GM12891 (cell line): ENCODE measurements around the gene MAL.

Experiments used
- DNase-seq: peaks from one replicate; pipeline ENCODE4 v3.0.0; 2011; ENCODE audit warnings: low spot score; ENCODE audit not compliant: insufficient read length
- FAIRE-seq: peaks from 2 replicates; lab custom pipeline; 2011; peaks lifted over from hg19 to GRCh38; lab: Jason Lieb, UNC
- PAX5 ChIP-seq: IDR thresholded peaks from 2 replicates; pipeline ENCODE4 v1.6.1; 2011; ENCODE audit warnings: low read length, moderate library complexity, mild to moderate bottlenecking; ENCODE audit not compliant: insufficient read depth, severe bottlenecking
- POLR2A ChIP-seq: IDR thresholded peaks from 2 replicates; pipeline ENCODE4 v1.6.1; 2011; ENCODE audit warnings: low read depth, low read length, control low read depth
- POLR2AphosphoS5 ChIP-seq: IDR thresholded peaks from 2 replicates; pipeline ENCODE4 v1.6.1; 2011; ENCODE audit warnings: low read depth, low read length, control low read depth
- POU2F2 ChIP-seq: IDR thresholded peaks from 2 replicates; pipeline ENCODE4 v1.6.1; 2011; ENCODE audit warnings: low read depth, mild to moderate bottlenecking, control low read depth, low read length, moderate library complexity
- SPI1 ChIP-seq: IDR thresholded peaks from 2 replicates; pipeline ENCODE4 v1.6.1; 2011; ENCODE audit warnings: low read depth, low read length, control low read depth
- TAF1 ChIP-seq: IDR thresholded peaks from 2 replicates; pipeline ENCODE4 v1.6.1; 2011; ENCODE audit warnings: low read depth, low read length, control low read depth

The MAL gene

DNA sequence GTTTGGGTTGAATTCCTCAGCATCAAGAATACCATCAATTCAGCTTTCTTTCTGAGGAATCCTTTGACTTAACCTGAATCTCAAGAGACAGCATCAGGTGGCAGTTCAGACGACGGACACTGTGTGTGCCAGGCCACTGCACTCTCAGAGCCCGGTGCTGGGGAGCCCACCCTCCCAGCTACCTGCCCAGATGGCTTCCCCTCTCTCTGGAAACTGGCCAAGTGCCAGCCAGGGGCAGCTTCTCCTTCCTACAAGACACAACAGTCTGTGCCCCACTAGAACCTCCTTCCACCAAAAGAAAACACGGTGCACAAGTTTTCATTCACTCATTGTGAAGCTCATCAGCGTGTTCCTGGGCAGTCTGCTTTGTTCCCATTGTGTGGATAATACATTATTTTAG, 28.5 kb downstream of the MAL start:
- no peak for FAIRE-seq
- DNase-seq = no peak
- TF ChIP-seq POLR2A (no peak), PAX5 (no peak), SPI1 (no peak), POLR2AphosphoS5 (no peak), POU2F2 (no peak), TAF1 (no peak)

DNA sequence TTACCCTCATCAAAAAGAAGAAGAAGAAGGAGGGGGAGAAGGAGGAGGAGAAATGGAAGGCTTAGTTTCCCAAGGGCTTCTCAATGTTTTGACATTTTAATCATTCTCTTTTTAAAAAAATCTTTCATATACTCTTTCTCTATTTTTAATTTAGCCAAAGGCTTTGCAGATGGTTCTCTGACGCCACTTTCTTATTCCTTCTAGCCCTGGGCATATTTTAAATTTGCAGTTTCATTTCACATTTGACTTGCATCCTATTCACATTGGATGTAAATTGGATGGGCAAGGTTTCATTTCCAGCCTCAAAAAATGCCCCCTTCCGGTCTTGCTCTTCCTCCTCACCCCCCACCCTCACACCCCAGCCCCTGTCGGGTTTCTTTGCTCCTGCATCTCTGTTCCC, 29.8 kb downstream of the MAL start:
- FAIRE-seq (no peak), DNase-seq (no peak)

GRCh38 chr2:95056044-95056443, 30.5 kb downstream of the MAL start:
- DNase-seq (no peak), FAIRE-seq (no peak)
- no peak for TF ChIP-seq SPI1
- TF ChIP-seq POU2F2 = no peak
- no peak for TF ChIP-seq TAF1

More for the DNA sequence above, 29.8 kb downstream of the MAL start:
- no peak for TF ChIP-seq SPI1
- TF ChIP-seq POU2F2 = no peak
- TF ChIP-seq POLR2AphosphoS5 = no peak
- TF ChIP-seq PAX5 = no peak
- TF ChIP-seq POLR2A = no peak
- no peak for TF ChIP-seq TAF1

DNA sequence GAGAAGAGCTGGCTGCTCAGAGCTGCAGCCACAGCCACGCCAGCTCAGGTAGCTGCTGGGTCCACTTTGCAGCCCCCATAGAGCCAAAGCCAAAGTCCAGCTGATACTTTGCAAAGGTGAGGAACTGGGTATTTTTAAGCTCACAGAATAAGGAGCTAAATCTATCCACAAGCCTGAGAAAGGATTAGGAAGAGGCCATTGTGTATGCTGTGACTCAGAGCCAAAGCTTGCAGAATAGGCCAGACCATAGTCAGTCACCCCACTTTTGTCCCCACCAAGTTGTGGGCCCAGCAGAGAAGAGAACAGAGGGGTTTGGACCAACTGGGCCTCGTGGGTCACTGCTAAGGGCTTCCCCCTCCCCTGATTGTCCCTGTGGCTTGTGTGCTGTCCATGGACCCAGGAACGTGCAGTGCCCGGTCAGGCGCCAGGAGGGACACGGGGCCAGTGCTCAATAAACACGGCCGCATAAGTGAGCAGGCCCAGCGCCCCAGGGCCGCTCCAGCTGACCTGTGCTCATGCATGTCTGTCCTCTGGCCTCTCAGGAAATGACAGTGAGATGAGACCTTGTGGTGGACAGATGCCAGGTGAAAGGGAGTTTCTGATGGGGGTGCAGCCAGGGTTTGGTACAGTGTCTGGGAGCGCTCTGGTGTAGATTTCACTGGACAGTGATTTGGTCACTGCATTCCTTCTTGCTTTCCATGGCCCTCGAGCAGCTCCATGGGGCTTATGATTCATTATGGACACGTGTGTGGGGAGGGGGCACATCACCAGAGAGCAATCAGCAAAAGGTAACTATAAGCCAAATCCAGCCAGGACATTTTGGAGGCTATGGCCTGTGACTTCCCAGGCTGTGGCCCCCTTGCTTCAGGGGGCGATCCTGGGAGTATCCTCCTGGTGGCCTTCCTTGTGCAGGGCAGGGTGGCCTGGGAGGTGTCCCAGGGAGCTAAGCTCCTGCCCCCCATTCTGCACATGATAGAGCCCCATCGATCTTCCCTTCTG, 31.3 kb downstream of the MAL start:
- FAIRE-seq (no peak), DNase-seq (no peak)
- TF ChIP-seq TAF1 (no peak), PAX5 (no peak), POU2F2 (no peak), SPI1 (no peak), POLR2A (no peak), POLR2AphosphoS5 (no peak)

DNA sequence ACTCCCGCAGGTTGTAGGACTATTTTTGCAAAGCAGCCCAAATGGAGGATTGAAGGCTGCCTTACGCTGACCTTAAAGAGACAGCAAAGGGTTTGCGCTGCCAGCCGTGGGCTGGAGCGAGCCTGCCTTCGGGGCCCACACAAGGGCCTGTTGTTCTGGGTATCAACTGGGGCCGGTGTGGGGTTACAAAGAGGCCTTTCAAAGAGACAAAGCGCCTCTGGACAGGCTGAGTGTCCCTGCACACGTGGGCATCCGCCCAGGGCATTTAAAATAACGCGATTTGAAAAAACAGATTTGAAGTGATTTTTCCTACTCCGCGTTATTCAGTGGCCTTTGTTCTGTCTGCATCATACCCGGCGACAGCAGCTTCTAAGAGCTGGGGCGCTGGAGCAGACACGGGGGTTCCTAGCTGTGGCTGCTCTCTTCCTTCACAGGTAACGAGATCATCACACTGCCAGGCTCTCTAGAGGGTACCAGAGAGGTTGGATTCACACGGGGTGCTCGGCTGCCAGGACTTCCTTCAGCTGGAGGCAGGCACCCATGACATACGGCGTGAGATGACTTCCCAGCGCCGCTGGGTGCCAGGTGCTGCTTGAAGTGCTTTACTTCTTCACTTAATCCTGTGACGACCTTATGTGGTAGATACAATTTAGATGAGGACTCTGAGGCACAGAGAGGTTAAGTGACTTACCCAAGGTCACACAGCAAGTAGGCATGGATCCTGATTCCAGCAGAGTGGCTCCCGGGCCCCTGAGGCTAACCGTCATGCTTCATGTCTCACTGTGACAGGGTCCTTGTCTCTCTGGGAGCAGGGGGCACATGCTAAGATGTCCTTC, 32.2 kb downstream of the MAL start:
- no peak for DNase-seq
- FAIRE-seq = no peak
- TF ChIP-seq SPI1 (no peak), POLR2AphosphoS5 (no peak), POU2F2 (no peak), PAX5 (no peak), POLR2A (no peak), TAF1 (no peak)

- FAIRE-seq (no peak), DNase-seq (no peak)
Observed at GRCh38 chr2:95058466-95058988, 33.0 kb downstream of the MAL start.

DNA sequence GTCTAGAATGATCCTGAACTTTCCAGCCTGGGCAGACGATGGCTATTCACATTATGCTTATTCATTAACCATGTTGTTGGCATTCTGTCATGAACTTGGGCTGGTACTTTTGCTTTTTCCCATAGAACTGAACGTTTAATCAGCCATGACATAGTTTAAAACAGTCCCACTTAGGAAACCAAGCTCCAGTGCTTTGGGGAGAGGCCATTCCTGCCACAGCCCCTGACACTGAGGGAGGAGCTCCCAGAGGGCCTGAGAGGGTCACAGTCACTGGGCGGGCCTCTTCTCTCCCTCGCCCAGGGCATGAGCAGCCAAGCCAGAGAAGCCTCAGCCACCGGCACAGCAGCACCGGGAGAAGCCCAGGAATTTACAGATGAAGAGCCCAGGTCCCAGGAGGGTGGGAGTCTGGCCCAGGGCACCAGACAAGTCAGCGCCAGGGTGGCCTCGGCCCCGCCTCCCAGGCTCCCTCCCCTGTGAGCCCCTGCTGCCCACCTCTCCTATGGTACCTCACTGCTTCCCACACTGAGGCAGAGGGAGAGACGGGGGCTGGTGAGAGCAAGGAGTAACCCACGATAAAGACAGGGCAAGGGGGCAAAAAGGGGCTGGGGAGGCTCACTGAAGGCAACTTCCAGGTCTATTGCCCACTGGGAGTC, 33.6 kb downstream of the MAL start:
- no peak for DNase-seq
- FAIRE-seq = no peak

More at GRCh38 chr2:95058466-95058988, 33.0 kb downstream of the MAL start:
- TF ChIP-seq POLR2AphosphoS5 (no peak), PAX5 (no peak), POLR2A (no peak), SPI1 (no peak), POU2F2 (no peak), TAF1 (no peak)

DNA sequence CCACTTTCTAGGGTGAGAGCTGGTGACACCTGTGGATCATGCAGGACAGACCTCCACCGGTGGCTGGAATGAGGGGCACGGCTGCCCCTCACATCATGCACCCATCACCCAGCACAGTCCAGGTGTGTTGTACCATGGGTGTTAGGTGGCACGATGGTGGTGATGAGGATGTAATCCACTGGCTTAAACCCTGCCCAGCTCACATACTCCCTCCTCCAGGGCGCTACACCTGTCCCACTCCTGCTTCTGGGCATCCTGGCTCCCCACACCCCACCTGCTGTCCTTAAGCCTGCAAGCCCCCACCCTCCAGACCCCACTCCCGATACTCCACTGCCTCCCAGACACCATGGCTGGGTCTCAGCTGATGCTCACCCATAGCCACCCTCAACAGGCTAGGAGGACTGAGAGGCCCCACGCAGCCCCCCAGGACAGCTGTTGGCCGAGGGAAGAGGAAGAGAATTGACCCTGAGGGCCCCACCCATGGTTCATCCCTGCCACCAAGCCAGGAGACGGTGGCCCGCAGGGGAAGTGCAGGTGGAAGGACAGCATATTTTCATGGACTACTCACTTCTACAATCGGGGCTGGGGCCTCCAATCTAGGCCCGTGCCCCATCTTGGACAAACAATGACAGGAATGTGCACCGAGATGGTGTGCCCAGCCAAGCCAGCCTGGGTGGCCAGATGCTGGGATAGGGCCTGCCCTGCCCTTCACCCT, 34.3 kb downstream of the MAL start:
- DNase-seq (no peak), FAIRE-seq (no peak)
- TF ChIP-seq POLR2AphosphoS5 = no peak
- TF ChIP-seq PAX5 = no peak
- TF ChIP-seq SPI1 = no peak
- no peak for TF ChIP-seq POU2F2
- no peak for TF ChIP-seq TAF1
- no peak for TF ChIP-seq POLR2A

More for the DNA sequence above, 33.6 kb downstream of the MAL start:
- TF ChIP-seq POLR2AphosphoS5 (no peak), POLR2A (no peak), SPI1 (no peak), TAF1 (no peak), POU2F2 (no peak), PAX5 (no peak)
